ENCODE measurements around the gene NTM. TPM values are rescaled to one million over a fixed set of nuclear protein-coding genes. Genes with fewer than 3 reads are reported as not detected.

The NTM gene
- total RNA-seq, 1 experiment from 2014 or later: 16.4 TPM

- no peak overlapping the region for H3K27ac Mint-ChIP-seq
- H3K4me3 Mint-ChIP-seq: no peak overlapping the region
- TF ChIP-seq KAT7 (CRISPR knock-in tag; IDR thresholded peaks at IDR 0.05; ENCODE audit: borderline replicate concordance): no peak
- no peaks in the 10 kb centered on the region; the same call in 1 of the 2 replicates for H3K27me3 Mint-ChIP-seq (ENCODE audit: low read depth)
- H3K9me3 Mint-ChIP-seq: no peaks in the 10 kb centered on the region
- ChIA-PET CTCF (interaction anchor here (0.7 to 1.4 kb wide), 9 partner anchors 12 to 497 kb away, joined by 3 to 6 read pairs (median 3); no protein-coding TSS in a partner anchor), POLR2A (interaction anchor here (0.6 kb wide), 1 partner anchor 1596 kb away, joined by 8 read pairs; no protein-coding TSS in a partner anchor)
- DNase-seq (ENCODE audit: low spot score): no peak
- peaks cover 7% of the 10 kb centered on the region; the same call in 1 of the 2 replicates for H3K4me1 Mint-ChIP-seq
- ATAC-seq: no peak
- no peaks in the 10 kb centered on the region for H3K36me3 Mint-ChIP-seq
Observed at GRCh38 chr11:131522851-131523250, 152.4 kb downstream of the NTM start.

DNA sequence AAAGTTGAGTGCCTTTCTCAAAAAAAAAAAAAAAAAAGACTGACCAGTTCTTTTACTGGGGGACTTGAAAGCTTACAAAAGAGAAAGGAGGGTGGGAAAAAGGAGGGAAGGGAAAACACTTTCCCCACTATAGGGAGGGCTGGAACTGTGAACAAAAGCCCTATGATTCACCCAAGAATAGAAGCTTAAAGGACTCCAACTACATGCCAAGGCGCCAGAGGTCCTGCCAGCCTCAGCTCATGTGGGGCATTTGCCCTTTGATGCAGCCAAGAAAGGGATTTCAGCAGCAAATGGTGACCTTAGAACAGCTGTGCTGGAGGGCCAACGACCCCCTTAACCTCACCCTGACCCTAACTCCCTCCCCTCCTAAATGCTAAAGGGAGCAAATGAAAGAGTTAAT, 160.0 kb downstream of the NTM start:
- Mint-ChIP-seq H3K27me3 (ENCODE audit: low read depth) (no peaks in the 10 kb centered on the region; the same call in 1 of the 2 replicates), H3K9me3 (no peaks in the 10 kb centered on the region), H3K27ac (no peak overlapping the region), H3K4me1 (no peaks in the 10 kb centered on the region), H3K36me3 (no peaks in the 10 kb centered on the region), H3K4me3 (no peak overlapping the region)
- DNase-seq (ENCODE audit: low spot score): no peak
- ATAC-seq: no peak
- POLR2A ChIA-PET: no interaction called here
- TF ChIP-seq ZSCAN18 (CRISPR knock-in tag; IDR thresholded peaks at IDR 0.05): no peak
- no peak for TF ChIP-seq GABPB1 (CRISPR knock-in tag; IDR thresholded peaks at IDR 0.05)
- TF ChIP-seq ZNF423 (CRISPR knock-in tag; IDR thresholded peaks at IDR 0.05): no peak
- TF ChIP-seq, protein P1, sequence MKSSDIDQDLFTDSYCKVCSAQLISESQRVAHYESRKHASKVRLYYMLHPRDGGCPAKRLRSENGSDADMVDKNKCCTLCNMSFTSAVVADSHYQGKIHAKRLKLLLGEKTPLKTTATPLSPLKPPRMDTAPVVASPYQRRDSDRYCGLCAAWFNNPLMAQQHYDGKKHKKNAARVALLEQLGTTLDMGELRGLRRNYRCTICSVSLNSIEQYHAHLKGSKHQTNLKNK (CRISPR knock-in tag; IDR thresholded peaks at IDR 0.05): no peak
- TF ChIP-seq TCF7 (CRISPR knock-in tag; IDR thresholded peaks at IDR 0.05; ENCODE audit: low read depth): no peak
- TF ChIP-seq NFE2L1 (CRISPR knock-in tag; IDR thresholded peaks at IDR 0.05): no peak
- TF ChIP-seq MYBL2 (CRISPR knock-in tag; IDR thresholded peaks at IDR 0.05): no peak
- TF ChIP-seq ZNF232 (CRISPR knock-in tag; IDR thresholded peaks at IDR 0.05): no peak
- TF ChIP-seq, protein P2, sequence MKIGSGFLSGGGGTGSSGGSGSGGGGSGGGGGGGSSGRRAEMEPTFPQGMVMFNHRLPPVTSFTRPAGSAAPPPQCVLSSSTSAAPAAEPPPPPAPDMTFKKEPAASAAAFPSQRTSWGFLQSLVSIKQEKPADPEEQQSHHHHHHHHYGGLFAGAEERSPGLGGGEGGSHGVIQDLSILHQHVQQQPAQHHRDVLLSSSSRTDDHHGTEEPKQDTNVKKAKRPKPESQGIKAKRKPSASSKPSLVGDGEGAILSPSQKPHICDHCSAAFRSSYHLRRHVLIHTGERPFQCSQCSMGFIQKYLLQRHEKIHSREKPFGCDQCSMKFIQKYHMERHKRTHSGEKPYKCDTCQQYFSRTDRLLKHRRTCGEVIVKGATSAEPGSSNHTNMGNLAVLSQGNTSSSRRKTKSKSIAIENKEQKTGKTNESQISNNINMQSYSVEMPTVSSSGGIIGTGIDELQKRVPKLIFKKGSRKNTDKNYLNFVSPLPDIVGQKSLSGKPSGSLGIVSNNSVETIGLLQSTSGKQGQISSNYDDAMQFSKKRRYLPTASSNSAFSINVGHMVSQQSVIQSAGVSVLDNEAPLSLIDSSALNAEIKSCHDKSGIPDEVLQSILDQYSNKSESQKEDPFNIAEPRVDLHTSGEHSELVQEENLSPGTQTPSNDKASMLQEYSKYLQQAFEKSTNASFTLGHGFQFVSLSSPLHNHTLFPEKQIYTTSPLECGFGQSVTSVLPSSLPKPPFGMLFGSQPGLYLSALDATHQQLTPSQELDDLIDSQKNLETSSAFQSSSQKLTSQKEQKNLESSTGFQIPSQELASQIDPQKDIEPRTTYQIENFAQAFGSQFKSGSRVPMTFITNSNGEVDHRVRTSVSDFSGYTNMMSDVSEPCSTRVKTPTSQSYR (CRISPR knock-in tag; IDR thresholded peaks at IDR 0.05): no peak
- TF ChIP-seq ETV6 (CRISPR knock-in tag; IDR thresholded peaks at IDR 0.05): no peak
- TF ChIP-seq, protein P3, sequence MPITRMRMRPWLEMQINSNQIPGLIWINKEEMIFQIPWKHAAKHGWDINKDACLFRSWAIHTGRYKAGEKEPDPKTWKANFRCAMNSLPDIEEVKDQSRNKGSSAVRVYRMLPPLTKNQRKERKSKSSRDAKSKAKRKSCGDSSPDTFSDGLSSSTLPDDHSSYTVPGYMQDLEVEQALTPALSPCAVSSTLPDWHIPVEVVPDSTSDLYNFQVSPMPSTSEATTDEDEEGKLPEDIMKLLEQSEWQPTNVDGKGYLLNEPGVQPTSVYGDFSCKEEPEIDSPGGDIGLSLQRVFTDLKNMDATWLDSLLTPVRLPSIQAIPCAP (CRISPR knock-in tag; IDR thresholded peaks at IDR 0.05): no peak
- no peak for TF ChIP-seq ZNF532 (CRISPR knock-in tag; IDR thresholded peaks at IDR 0.05; ENCODE audit: borderline replicate concordance)
- CTCF ChIA-PET: no interaction called here
